Smooth muscle cell of the brain vasculature (primary cell): ENCODE data around the gene ATP10A.

Experiments
- DNase-seq: peaks from one replicate; pipeline ENCODE4 v3.0.0-alpha.2; 2012; ENCODE audit warnings: low read depth, low spot score

Gene ATP10A

GRCh38 chr15:25684521-25685431 lies 178.4 kb downstream of the ATP10A start:
- DNase-seq = peak; percentile 35

DNA sequence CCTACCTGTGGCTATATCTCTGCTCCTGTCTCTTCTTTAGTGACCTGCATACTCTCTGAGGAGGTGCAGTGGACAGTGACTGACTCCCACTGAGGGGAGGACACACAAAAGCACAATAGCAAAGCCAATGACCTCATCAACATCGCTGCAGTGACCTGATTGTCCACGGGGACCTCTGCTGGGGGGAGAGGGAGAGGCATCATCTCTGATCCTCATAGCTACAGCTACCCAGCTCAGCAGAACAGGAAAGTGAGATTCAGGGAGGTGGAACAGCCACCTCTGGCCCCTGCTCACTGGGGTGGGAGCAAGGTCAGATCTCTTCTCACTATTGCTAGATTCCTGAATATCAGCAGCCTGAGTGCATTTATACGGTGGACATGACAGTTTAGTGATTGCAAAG lies 179.2 kb downstream of the ATP10A start:
- no peak for DNase-seq

DNA sequence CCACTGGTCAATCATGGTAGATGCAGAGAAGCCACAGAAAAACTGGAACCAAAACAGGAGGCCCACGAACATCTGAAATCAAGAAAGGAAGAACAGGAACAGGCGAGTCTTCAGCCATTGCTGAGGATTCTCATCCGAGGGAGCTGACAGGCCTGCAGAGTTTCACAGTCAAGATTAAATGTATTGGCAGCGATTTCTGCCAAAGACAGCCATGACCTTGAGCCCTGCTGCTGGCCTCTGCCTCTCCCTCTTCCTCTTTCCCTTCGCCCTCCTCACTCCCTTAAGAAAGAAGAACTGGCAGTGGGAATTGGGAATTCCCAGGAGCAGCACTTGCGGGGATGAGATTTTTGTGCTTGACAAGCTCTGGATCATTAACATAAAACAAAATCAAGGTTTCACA lies 179.7 kb downstream of the ATP10A start:
- no peak for DNase-seq

DNA sequence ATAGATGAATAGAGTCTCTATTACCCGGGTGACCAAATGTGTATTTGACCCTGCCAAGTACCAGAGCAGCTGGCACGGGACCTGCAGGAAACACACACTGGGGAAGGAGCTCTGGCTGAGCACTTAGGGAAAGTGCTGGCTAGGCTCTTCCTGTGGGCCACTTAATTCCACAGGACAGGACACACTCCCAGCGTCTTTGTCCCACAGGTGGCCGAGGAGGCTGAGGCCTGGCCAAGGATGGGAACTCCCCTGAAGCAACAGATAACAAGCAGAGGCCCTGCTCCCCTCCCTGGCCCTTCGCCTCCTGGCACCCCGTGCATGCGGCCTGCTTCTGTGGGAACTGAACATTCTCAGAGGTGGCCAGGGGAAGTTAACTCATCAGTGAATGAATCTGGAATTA lies 180.8 kb downstream of the ATP10A start:
- DNase-seq = no peak

- no peak for DNase-seq
Observed at GRCh38 chr15:25680686-25681025, 182.5 kb downstream of the ATP10A start.

DNA sequence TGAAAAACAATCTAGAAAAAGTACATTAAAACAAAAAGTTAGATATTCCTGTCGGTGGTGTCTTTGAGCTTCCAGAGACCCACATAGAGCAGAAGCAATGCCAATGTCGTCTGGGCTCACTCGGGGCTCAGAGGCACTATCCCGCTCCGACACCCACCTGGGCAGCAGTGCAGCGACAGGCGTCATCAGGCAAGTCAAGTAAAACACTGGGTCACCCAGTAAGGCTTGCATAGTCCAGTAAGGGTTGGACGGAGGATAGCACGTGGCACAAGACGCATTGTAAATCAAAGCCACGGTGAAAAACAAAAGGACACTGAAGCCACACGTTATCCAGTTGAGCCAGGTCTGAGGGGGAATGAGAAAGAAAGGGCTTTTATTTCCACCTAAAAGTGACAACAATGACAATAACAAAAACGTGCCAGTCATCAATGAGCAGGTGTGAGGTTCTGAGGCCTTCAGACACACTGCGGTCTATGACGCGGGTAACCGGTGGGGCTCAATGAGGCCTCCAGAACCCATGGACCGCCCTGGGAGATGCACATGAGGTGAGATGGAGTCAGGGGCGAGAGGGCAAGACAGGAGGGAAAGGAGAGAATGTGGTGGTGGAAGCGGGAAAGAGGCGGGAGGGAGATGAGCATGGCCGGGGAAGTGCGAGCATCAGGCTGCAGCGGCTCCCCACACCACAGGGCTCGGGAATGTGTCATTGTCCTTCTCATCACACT lies 183.0 kb downstream of the ATP10A start:
- DNase-seq = no peak

- DNase-seq = no peak
Observed at GRCh38 chr15:25679492-25679891, 183.6 kb downstream of the ATP10A start.

DNA sequence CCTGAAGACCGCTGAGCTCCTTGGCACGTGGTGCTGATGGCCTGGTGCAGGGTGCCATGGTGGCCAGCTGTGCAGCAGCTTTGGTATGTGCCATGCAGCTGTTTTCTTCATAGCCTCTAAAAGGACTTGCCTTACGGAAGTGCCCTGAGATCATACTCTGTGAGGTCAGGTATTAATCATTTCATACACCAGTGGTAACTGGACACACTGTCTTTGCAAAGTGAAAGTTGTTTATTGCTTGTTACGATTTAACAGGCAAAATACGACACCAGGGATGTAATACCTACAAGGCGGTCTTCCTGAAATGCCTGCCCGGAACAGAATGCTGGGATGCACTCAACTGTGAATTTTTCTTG lies 184.6 kb downstream of the ATP10A start:
- no peak for DNase-seq

GRCh38 chr15:25677719-25678499 lies 185.2 kb downstream of the ATP10A start:
- no peak for DNase-seq

- no peak for DNase-seq
Observed at GRCh38 chr15:25676070-25676469, 187.1 kb downstream of the ATP10A start.

DNA sequence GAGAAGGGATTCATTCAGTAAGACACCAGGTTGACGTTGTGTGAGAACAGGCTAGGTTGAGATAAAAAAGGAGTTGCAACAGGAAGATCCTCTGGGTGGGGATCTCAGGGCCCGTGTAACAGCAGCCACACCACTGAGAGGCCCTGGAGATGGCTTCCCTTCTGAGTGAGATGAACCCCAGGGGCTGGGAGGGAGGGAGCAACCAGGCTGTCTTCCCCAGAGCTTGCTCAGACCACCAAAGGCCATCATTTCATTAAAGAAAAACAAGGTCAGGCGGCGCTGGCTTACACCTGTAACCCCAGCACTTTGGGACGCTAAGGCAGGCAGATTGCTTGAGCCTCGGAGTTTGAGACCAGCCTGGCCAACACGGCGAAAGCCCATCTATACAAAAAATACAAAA lies 187.7 kb downstream of the ATP10A start:
- DNase-seq = no peak

GRCh38 chr15:25674913-25675312 lies 188.2 kb downstream of the ATP10A start:
- no peak for DNase-seq

GRCh38 chr15:25673972-25674371 lies 189.2 kb downstream of the ATP10A start:
- DNase-seq = no peak

DNA sequence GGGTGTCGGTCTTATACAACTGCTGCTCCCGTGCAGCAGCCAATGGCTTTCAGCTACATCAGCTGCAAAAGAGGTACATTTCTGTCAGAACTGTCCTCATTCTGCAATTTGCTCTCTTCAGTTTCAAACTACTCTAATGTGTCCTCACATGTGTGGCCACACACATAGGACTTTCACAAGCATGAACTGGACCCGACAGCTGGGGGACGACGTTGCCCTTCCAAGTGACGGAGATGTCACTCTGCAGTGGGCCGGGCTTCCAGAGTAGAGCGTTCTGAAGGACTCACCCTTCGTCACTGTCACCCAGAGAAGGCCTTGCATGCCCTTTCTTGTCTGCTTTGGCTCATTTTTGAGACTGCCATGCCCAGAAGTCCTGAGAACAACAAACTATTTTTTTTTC lies 189.8 kb downstream of the ATP10A start:
- no peak for DNase-seq

DNA sequence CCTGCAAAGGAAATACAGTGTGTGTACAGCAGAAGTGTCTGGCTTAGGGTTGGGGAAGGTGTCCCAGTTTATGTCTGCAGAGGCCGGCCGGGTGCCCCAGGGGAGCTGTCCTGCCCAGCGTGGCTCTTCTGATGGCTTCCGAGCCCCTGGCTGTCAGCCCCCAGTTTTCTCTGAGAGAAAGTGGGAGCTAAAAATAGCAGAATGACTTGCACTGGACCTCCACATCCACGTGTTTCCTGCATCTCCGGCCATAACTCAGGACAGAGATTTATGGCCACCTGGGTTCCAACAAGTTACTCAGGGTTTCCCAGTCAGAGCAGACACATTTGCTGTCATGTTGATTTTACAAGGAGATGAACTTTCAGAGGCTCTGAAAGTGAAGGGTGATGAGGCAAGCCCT lies 192.0 kb downstream of the ATP10A start:
- DNase-seq = no peak

GRCh38 chr15:25670621-25671020 lies 192.5 kb downstream of the ATP10A start:
- no peak for DNase-seq

DNA sequence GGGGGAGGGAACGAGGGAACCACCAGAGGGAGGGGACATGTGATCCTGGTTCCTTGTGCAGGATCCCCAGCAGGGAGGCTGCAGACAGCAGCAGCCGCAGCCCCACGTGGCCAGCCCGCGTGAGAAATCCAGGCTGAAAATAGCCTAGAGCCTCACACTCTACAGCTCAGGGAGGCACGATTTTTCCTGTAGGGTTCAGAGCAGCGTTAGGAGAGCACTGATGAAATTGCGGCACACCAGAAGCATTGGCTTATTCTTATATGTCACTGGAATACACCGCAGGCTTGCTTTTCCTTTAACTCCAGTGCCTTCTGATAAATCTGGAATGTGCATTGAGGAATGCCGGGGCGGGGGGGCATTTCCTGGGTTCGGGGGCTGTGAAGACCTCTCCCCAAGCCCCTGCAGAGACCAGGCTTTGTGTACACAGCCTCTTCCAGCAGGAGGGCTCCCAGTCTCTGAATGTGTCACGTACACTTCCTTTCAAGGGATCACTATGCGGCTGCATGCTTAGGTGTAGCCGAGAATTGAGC lies 193.0 kb downstream of the ATP10A start:
- peak; percentile 53 for DNase-seq

GRCh38 chr15:25668901-25669300 lies 194.2 kb downstream of the ATP10A start:
- no peak for DNase-seq

DNA sequence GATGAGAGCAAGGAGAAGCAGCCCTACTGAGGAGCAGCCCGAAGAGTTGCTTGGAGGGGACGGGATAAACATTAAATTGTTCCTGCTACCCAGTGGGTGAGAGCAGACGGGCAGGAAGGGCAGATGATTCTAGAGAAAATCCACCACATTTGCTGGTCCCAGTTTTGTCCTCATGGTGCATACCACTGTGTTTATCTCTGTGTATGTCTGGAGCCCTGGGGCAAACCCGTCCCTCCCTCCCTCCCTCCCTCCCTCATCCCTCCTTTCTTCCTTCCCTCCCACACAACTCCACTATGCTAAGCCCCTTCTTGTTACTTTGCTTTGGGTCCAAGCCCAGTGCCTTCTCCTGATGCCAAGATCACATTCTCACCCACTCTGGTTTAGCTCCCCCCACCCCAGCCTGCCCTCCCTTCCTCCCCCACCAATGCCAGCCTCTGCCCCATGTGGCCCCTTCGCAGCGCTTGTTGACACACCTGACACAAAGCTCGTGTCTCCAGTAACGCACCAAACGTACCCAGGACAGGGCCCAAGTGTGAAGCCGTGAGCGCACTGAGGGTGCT lies 194.8 kb downstream of the ATP10A start:
- no peak for DNase-seq

DNA sequence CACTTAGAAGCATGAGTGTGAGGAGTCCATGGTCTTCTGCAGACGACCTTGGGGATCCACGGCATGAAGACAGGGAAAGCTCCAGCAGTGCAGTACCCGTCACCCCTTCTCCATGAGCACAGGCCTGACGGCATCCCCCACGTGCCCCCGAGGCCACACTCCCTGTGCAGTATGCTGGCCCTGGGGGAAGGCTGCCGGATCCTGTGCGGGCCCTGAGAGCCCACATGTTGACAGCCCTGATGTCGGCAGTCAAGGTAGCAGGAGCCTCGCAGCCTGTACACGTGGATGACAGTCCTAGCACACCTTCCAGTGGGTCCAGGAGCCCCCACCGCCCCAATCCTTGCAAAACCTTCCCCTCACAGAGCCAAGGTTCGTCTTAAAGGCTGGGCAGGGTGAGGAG lies 195.3 kb downstream of the ATP10A start:
- no peak for DNase-seq

DNA sequence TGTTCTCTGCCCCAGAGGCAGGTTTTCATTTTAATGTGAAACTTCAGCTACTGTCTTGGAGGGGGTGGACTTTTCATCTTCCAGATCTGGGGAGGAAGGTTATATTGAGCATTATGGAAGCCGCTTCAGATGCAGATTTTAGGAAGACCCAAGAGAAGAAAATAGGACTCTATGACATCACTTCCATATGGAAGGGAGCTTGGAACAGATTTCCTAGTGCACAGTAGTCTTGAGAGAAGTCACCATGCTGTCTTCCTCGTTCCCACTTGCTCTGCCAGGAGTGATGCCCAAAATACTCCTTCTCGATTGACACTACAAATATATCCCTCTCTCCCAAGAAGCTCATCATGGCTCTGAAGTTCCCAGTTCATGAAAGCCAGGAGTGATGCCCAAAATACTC lies 197.2 kb downstream of the ATP10A start:
- no peak for DNase-seq

GRCh38 chr15:25664761-25665160 lies 198.4 kb downstream of the ATP10A start:
- DNase-seq = no peak
